Stimulated activated CD4-positive, alpha-beta T cell treated with anti-CD3 and anti-CD28 coated beads, Interleukin-15, amount 100 ng/mL, for 1 hour (primary cell): ENCODE data around the gene P2RX3.

ENCODE experiments used
- DNase-seq, 2 donors: peaks; one replicate each; pipeline ENCODE4 v3.0.0-alpha.2; 2020; ENCODE audit warnings: low read depth in 1 of 2, low spot score in 1 of 2

P2RX3 gene

GRCh38 chr11:57417056-57417455 lies 78.9 kb downstream of the P2RX3 start:
- no peak for DNase-seq

GRCh38 chr11:57418131-57418530 lies 80.0 kb downstream of the P2RX3 start:
- no peak for DNase-seq

- no peak for DNase-seq
Measured at GRCh38 chr11:57419146-57419545, 81.0 kb downstream of the P2RX3 start.

- DNase-seq: no peak
Measured at GRCh38 chr11:57421066-57421465, 82.9 kb downstream of the P2RX3 start.

GRCh38 chr11:57421805-57422204 lies 83.7 kb downstream of the P2RX3 start:
- no peak for DNase-seq
